Mesodermal cell (in vitro differentiated cells): ENCODE data around the gene CCDC83.
"Not testable (repeated sequence)": the region's sequence is repeated elsewhere in the genome, so short reads cannot be mapped to it uniquely, and the experiment has no call there.

Experiments
- H3K27ac ChIP-seq: 2 replicates; pipeline ENCODE4 v1.7.0; 2013; ENCODE audit warnings: mild to moderate bottlenecking, low read depth, low read length, moderate library complexity; ENCODE audit not compliant: severe bottlenecking
- H3K36me3 ChIP-seq: 2 replicates; pipeline ENCODE4 v1.7.1; 2013; ENCODE audit warnings: mild to moderate bottlenecking, low read length, moderate library complexity; ENCODE audit not compliant: control insufficient read depth, insufficient read depth
- H3K4me1 ChIP-seq: one replicate; pipeline ENCODE4 v1.7.1; 2013; ENCODE audit warnings: mild to moderate bottlenecking, low read length; ENCODE audit not compliant: insufficient read depth, control insufficient read depth, poor library complexity, severe bottlenecking
- H3K4me3 ChIP-seq: 2 replicates; pipeline ENCODE4 v1.7.0; 2013; ENCODE audit warnings: low read length, control low read depth, mild to moderate bottlenecking; ENCODE audit not compliant: insufficient read depth, poor library complexity, severe bottlenecking; ENCODE audit errors: extremely low read depth
- H3K9me3 ChIP-seq: 2 replicates; pipeline ENCODE4 v1.7.1; 2013; ENCODE audit warnings: mild to moderate bottlenecking, low read length, moderate library complexity; ENCODE audit not compliant: control insufficient read depth
- WGBS, 2 experiments: methylation state at CpG; one replicate each; pipeline ENCODE4 v1.1.5; 2013; ENCODE audit warnings: missing lambda C conversion rate in 2 of 2; ENCODE audit not compliant: insufficient coverage in 2 of 2; 5-methylcytosine and 5-hydroxymethylcytosine counted together

Gene CCDC83

DNA sequence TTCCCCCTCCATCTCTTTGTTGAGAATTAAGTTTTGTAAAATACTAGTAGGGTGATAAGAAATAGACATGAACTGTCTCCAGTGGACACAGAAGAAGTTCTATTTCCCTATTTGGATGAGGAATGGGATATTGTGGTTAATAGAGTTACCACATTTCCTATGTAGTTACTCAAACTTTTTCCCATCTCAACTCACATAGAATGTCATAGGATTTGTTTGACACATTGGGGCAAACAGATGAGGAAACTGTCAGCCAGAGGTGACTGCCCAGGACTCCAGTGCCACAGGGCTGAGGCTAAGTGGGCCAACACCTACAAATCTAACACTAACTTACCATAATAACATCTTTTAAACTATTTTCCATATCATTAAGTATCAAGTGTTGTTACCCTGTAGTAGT lies 58.3 kb downstream of the CCDC83 start:
- Histone ChIP-seq H3K27ac (no peak overlapping the region), H3K4me1 (no peaks in the 10 kb centered on the region), H3K36me3 (no peaks in the 10 kb centered on the region), H3K4me3 (no peak overlapping the region), H3K9me3 (peaks cover 6% of the 10 kb centered on the region)

DNA sequence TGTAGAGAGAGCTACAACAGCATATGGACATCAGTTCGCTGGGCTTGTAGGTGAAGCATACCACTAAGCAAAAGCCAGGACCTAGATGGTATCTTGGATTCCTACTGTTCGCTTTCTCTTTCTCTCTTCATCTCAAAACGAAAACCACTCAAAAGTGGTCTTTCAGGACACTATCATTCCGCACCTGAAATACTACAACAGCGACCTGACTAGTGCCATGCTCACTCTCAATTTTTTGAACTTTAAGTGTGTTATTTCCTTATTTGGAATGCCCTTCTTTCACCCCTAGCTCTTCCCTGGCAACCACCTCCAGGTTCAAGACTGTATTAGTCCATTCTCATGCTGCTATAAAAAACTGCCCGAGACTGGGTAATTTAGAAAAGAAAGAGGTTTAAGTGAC lies 59.2 kb downstream of the CCDC83 start:
- H3K36me3 ChIP-seq, result no peaks in the 10 kb centered on the region
- no peak overlapping the region for H3K27ac ChIP-seq
- WGBS, 2 experiments, result 97 to 100% methylated on average over 3 to 4 of the region's 6 CpGs
- H3K4me1 ChIP-seq, result no peaks in the 10 kb centered on the region
- H3K9me3 ChIP-seq, result peaks cover 6% of the 10 kb centered on the region
- H3K4me3 ChIP-seq, result no peak overlapping the region

DNA sequence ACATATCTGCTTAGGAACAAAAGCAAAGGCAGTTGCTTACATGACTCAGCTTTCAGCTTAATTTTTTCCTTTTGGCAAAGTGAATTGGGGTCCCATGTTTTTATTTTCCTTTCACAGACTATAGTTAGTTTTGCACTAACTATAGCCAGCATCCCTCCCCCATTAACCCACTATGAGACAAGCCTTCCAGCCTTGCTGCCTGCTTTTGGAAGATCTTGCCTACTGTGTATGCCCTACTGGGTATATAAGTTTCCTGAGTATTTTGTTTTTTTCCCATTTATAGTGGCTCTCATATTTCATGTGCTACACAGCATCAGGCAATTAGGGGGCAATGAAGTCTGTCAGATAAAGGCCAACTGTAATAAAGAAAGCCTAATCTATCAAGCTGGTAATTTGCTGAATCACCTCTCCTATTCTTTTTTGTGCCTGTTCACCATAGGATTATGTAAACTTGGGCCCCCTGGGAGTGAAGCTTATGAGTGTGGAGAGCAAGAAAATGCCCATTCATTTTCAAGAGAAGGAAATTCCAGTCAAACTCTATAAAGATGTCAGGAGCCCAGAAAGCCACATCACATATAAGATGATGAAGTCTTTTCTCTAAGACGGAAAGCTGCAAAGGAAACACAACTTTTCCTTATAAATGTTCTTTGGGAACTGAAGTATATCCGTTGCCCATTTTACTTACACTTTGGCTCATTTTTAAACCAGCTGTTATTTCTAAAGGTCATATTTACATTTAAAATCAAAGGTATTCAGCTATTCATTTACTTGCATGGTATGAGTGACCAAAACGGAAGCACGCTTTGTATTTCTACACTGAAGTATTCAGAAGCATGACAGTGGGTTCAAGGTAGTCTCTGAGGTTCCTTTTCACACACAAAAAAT lies 64.0 kb downstream of the CCDC83 start:
- H3K4me1 ChIP-seq, result no peaks in the 10 kb centered on the region
- H3K27ac ChIP-seq, result no peak overlapping the region
- no peak overlapping the region for H3K4me3 ChIP-seq
- H3K36me3 ChIP-seq, result no peaks in the 10 kb centered on the region
- 100% methylated on average over 2 of the region's 4 CpGs; no CpG with 5 or more reads in 1 of the 2 experiments for WGBS, 2 experiments
- peaks cover 6% of the 10 kb centered on the region for H3K9me3 ChIP-seq

DNA sequence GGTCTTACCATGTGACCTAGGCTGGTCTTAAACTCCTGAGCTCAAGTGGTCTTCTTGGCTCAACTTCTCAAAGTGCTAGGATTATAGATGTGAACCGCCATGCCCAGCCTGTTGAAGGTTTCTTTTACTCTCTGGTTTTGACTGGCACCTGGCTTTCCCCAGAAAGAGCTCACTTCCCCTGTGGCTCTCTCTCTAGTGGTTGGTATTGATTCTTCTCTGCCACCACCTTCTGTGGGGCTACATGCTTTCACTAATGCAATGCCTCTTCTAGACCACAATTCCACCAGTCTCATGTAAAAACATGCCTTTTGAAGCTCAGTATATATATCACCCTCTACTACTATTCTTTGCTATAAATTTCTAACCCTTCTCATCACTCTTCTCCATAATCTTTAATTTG lies 67.2 kb downstream of the CCDC83 start:
- 57% methylated on average over 1 of the region's 1 CpG; no CpG with 5 or more reads in 1 of the 2 experiments for WGBS, 2 experiments
- no peak overlapping the region for H3K27ac ChIP-seq

DNA sequence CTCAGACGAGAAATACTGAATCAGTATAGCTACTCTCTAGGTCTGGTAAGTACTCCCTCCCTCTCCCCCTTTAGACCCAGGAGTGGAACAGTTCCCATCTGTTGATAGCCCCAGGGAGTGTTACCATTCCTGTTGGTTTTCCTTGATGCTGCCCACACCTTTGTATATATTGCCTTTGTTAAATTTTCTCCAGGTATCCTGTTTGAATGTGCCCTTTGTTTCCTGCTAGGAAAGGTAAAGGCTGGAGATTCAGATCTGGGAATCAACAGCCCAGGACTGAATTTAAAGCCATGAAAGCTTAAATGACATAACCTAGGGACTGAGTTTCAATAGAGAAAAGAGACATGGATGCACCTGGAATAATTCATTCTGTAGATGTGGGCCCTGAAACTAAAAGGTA lies 68.3 kb downstream of the CCDC83 start:
- Histone ChIP-seq H3K4me1 (no peaks in the 10 kb centered on the region), H3K27ac (no peak overlapping the region), H3K9me3 (no peaks in the 10 kb centered on the region), H3K4me3 (no peak overlapping the region), H3K36me3 (no peaks in the 10 kb centered on the region)
- 83 to 91% methylated on average over 1 of the region's 1 CpG for WGBS, 2 experiments

More for the DNA sequence above, 67.2 kb downstream of the CCDC83 start:
- Histone ChIP-seq H3K36me3 (no peaks in the 10 kb centered on the region), H3K9me3 (no peaks in the 10 kb centered on the region), H3K4me3 (no peak overlapping the region), H3K4me1 (no peaks in the 10 kb centered on the region)

DNA sequence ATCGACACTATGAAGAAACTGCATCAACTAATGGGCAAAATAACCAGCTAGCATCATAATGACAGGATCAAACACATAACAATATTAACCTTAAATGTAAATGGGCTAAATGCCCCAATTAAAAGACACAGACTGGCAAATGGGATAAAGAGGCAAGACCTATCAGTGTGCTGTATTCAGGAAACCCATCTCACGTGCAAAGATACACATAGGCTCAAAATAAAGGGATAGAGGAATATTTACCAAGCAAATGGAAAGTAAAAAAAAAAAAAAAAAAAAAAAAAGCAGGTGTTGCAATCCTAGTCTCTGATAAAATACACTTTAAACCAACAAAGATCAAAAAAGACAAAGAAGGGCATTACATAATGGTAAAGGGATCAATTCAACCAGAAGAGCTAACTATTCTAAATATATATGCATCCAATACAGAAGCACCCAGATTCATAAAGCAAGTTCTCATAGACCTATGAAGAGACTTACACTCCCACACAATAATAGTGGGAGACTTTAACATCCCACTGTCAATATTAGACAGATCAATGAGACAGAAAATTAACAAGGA lies 71.6 kb downstream of the CCDC83 start:
- not testable (repeated sequence) for H3K9me3 ChIP-seq, H3K4me3 ChIP-seq, H3K27ac ChIP-seq, H3K4me1 ChIP-seq, H3K36me3 ChIP-seq
- no CpG with 5 or more reads among the region's 2 CpGs for WGBS, 2 experiments

DNA sequence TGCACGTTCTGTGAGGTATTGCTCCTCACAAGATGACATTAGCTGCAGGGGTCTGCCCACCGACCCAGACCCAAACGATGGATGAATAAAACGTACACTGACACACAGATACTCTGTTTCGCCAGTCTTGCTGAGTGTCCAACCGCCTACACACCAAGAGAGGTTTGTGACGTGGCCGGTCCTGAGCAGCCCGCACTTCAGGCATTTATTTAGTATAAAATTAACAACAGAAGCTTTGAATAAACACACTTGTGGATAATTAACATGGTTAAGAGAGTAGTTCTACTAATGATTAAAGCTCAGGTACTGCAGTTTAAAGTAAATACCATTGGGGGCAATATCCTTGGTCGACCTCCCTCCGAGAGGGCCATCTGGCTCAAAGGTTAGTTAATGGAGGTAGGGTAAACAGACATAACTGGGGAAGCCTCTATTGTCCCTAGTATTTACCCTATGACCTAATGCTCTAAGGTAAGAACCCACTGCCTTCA lies 75.7 kb downstream of the CCDC83 start:
- no peaks in the 10 kb centered on the region for H3K9me3 ChIP-seq
- WGBS, 2 experiments, result 88 to 92% methylated on average over 5 to 6 of the region's 11 CpGs
- H3K36me3 ChIP-seq, result no peaks in the 10 kb centered on the region
- no peak overlapping the region for H3K4me3 ChIP-seq
- no peak overlapping the region for H3K27ac ChIP-seq
- no peaks in the 10 kb centered on the region for H3K4me1 ChIP-seq

DNA sequence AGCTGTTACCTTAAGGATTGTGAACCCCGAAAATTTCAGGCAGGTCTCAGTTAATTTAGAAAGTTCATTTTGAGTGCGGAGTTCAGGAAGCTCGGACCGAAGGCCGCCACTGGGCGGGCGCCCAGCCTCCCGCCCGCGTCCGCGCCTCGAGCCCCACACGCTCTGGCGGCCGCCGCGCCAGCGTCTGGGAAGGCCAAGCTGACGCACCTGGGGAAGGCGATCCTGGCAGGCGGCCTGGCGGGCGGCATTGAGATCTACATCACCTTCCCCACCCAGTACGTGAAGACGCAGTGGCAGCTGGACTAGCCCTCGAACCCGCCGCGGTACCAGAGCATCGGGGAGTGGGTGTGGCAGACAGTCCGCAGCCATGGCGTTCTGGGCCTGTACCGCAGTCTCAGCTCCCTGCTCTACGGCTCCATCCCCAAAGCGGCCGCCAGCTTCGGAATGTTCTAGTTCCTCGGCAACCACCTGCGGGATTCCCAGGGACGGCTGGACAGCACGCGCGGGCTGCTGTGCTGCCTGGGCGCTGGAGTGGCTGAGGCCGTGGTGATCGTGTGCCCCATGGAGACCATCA lies 79.5 kb downstream of the CCDC83 start:
- WGBS, 2 experiments, result 95 to 97% methylated on average over 40 to 46 of the region's 47 CpGs
- Histone ChIP-seq H3K27ac (no peak overlapping the region), H3K4me3 (no peak overlapping the region)

DNA sequence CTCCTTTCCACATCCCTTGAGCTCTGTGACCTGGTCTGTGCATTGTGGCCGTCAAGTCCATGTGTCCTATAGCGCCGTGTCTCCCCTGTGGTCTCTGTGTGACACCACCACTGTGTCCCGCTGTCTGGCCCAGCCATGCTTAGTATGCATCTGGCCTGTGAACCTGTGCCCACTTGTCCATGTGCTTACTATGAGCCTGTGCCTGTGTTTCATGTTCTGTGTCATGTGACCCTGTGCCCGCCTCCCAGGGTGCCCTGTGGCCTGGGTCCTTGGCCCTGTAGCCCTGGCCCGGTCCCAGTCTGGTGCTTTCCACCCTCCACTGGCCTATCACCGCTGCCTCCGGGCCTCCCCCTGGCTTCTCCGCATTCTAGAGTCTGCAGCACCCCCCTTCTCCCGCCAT lies 80.6 kb downstream of the CCDC83 start:
- 92 to 94% methylated on average over 10 of the region's 10 CpGs for WGBS, 2 experiments
- H3K27ac ChIP-seq, result no peak overlapping the region
- no peaks in the 10 kb centered on the region for H3K36me3 ChIP-seq
- no peaks in the 10 kb centered on the region for H3K9me3 ChIP-seq
- H3K4me1 ChIP-seq, result no peaks in the 10 kb centered on the region
- H3K4me3 ChIP-seq, result no peak overlapping the region

More for the DNA sequence above, 79.5 kb downstream of the CCDC83 start:
- H3K9me3 ChIP-seq, result no peaks in the 10 kb centered on the region
- no peaks in the 10 kb centered on the region for H3K4me1 ChIP-seq
- H3K36me3 ChIP-seq, result no peaks in the 10 kb centered on the region

DNA sequence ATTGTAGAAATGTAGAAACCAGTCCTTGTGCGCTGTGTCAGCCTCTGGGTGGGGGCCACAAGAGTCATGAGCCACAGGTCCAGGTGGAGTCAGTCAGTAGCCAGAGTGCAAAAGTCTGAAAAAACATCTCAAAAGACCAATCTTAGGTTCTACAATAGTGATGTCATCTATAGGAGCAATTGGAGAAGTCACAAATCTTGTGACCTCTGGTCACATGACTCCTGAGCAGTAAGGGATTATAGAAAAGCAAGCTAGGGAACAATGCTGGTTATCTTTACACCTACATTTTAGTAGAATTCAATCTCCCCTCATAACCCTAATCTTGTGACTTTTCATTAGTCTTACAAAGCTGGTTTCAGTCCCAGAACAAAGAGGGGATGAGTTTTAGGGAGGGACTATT lies 82.7 kb downstream of the CCDC83 start:
- H3K4me1 ChIP-seq, result no peaks in the 10 kb centered on the region
- H3K36me3 ChIP-seq, result no peaks in the 10 kb centered on the region
- no peak overlapping the region for H3K4me3 ChIP-seq
- H3K9me3 ChIP-seq, result no peaks in the 10 kb centered on the region
- WGBS, 2 experiments, result 100% methylated on average over 1 of the region's 1 CpG; no CpG with 5 or more reads in 1 of the 2 experiments
- no peak overlapping the region for H3K27ac ChIP-seq
